Stimulated activated CD8-positive, alpha-beta memory T cell treated with anti-CD3 and anti-CD28 coated beads, Interleukin-12 subunit alpha, Interleukin-12 subunit beta, amount 100 ng/mL, for 4 hours (primary cell): ENCODE data around the gene ARHGAP26.
"Not testable (repeated sequence)": the region's sequence is repeated elsewhere in the genome, so short reads cannot be mapped to it uniquely, and the experiment has no call there.

Source experiments
- DNase-seq: peaks from one replicate; pipeline ENCODE4 v3.0.0-alpha.2; 2020; ENCODE audit warnings: low read depth

ARHGAP26 gene

GRCh38 chr5:143085319-143085917 lies 315.2 kb downstream of the ARHGAP26 start:
- no peak for DNase-seq

- DNase-seq = no peak
These were observed 316.4 kb downstream of the ARHGAP26 start for GRCh38 chr5:143086546-143086907.

DNA sequence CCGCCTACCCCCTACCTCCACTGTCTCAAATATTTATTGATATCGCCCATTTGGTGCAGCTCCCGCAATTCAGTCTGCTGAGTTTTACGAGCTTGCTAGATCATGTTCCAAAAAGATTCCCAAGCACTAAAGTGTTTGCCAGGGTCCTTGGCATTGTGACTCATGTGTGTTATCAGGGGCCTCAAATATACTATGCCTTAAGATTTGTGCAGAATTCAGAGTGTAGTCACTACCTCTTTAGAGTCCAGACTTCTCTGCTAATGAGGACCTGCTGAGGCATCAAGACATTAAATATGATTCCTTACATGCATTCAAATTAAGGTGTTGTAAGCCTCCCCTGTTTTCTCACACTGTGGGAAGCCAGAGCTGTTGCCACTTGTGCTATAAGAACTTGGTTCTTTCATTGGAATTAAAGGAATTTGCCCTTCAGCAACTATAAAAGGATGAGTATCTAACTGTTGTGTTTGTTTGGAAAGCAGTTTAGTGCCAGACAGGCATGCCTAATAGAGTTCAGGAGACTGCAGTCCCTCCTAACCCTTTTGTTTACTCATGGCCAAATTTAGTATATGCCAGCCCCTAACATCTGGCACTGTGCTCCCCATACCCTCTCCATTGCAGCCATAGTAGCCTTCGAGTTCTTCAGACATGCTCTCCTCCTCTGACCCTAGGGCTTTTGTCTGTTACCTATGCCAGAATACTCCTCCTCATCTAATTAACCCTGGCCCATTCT lies 316.9 kb downstream of the ARHGAP26 start:
- no peak for DNase-seq

DNA sequence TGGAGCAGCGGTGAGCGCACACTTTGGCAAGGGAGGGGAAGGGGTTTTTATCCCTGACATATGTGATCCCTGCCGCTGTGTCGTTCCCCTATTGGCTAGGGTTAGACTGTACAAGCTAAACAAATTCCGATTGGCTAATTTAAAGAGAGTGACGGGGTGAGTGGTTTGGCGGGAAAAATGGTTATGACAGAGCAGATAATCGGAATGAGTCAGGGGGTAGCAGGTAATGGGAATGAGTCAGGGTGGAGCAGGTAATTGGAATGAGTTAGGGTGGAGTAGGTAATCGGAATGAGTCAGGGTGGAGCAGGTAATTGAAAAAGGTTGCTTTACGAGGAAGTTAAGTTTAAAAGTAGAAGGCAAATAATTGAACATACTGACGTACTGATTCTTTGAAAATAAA lies 318.5 kb downstream of the ARHGAP26 start:
- DNase-seq = not testable (repeated sequence)

DNA sequence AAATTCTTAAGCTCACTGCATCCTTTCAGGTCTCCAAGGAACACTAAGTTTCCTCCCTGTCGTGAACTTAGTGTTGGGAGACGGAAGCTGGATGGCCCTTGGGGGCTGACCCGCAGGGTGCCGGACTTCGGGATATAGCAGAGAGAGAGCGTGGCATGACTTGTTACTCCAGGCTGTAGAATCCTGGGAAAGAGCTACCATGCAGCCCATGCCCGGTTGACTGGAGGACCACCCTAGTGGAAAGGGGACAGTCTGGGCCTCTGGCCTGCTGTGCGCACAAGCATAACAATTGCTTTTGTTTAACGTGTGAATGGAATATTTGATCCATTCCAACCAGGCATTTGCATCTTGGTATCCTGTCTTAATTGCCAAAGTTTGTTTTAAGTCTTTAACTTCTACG lies 319.9 kb downstream of the ARHGAP26 start:
- DNase-seq = not testable (repeated sequence)

- DNase-seq = not testable (repeated sequence)
These were observed 322.7 kb downstream of the ARHGAP26 start for GRCh38 chr5:143092711-143093451.

- no peak for DNase-seq
These were observed 323.4 kb downstream of the ARHGAP26 start for GRCh38 chr5:143093452-143094086.

GRCh38 chr5:143094087-143094521 lies 323.9 kb downstream of the ARHGAP26 start:
- no peak for DNase-seq

- not testable (repeated sequence) for DNase-seq
These were observed 324.4 kb downstream of the ARHGAP26 start for GRCh38 chr5:143094608-143095007.

DNA sequence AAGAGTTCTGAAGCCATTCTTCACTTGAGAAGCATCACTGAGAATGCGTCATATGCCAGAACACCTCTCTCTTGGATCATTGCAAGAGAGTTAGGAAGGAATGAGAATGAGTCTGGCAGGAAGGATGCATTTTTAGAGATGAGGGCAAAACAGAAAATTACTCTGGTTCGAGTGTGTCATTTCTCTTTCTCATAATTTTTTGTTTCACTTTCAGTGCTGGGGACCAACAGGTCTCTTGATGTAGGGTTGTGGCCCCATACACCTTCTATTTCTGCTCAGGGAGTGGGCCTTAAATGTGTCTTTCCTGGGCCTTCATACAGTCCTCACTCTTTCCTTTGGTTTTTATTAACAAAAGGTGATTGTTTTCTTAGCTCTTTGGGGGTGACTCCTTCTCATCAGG lies 330.9 kb downstream of the ARHGAP26 start:
- no peak for DNase-seq

GRCh38 chr5:143101725-143102386 lies 331.7 kb downstream of the ARHGAP26 start:
- no peak for DNase-seq

GRCh38 chr5:143102411-143102810 lies 332.2 kb downstream of the ARHGAP26 start:
- DNase-seq = no peak

GRCh38 chr5:143105216-143105905 lies 335.2 kb downstream of the ARHGAP26 start:
- no peak for DNase-seq

DNA sequence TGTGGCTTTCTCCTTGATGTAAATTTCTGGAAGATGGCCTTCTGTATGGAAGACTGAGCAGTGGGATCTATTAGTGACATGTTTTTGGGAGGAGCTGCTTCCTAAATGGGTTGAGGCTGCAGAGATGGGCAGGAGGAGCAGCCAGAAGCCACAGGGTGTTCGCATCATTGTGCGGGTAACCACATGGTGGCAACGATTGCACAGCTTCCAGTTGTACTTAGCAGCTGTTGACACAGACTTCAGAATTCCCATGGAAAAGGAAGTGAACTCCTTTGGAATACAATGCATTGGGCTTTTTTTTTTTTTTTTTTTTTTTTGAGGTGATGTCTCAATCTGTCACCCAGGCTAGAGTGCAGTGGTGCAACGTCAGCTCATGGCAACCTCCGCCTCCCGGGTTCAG lies 336.0 kb downstream of the ARHGAP26 start:
- DNase-seq = no peak

DNA sequence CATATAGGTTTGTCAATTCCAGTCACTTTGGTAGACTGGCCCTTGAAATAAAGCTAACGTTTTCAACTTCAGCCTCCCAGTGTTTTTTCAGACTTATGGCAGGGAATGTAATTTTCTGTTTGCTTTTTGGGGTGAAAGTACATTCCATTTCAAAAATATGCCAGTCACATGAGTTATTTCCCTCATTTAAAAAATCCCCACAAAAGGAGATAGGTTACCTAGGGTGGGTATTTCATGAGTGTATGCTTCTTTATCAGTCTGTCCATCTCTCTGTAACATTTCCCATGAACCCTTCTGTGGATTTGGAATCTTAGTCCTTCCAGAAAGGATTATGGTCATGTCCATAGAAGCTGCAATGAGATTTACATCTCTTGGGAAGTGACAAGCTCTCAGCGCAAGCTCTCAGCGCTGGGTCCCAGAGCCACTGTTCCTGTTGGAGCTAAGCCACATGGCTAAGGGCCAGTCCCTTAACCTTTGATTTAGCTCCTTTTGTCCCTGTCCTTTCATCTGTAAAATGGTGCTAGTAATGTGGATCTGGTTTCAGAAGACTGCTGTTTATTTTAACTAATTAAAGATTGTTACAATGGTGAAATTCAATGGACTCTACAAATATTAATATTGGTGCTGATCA lies 338.4 kb downstream of the ARHGAP26 start:
- no peak for DNase-seq

DNA sequence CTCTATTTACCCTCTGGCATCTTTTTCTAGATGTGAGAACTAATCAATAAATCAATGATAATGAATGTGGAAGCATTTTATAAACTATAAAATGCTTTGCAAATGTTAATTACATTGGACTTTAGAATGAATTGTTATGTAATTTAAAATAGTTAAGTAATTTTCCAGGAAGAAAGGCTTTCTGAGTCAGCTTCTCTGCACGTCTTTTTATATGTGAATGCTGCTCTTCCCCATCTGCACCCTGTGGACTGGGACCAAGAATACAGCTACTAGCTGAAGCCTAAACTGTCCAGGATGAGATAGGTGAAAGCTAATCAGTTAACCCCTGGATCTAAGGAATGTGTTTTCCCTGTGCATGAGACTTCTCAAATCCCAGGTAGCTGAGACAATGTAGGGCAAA lies 340.4 kb downstream of the ARHGAP26 start:
- no peak for DNase-seq

DNA sequence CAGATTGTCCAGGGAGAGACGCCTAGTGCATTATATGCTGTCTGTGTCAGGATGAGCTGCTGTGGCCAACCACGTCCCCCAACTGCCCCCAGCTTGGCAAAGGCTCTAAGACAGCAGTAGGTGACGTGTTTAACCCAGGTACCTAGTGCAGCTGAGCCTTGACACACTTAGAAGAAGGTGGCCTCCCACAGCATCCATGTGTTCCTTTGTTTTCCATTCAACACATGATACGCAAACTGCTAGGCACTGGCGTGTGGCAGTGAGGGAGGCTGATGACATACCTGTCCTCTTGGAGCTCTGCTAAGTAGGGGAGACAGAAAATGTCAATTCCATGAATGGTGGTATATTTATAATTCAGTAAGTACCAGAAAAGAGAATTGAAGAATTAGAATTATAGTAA lies 341.6 kb downstream of the ARHGAP26 start:
- no peak for DNase-seq

DNA sequence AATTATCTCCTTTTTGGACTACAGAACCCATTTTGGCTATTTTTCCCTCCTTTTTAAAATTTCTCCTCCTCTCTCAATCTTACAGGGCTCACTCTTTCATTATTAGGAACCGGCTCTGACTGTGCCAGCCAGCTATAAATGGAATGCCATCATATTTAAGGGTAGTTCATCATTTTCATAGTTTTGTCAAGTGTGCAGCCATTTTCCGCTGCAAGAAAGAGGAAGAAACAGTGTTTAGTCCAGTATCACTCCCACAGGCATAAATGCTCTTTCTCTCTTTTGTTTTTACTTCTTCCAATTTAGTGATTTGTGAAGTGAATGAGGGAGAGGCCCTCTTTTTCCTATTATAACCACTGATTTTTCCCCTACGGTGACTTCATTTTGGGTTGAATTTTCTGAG lies 343.3 kb downstream of the ARHGAP26 start:
- no peak for DNase-seq

- no peak for DNase-seq
These were observed 344.3 kb downstream of the ARHGAP26 start for GRCh38 chr5:143114481-143114880.

- DNase-seq = no peak
These were observed 345.2 kb downstream of the ARHGAP26 start for GRCh38 chr5:143115381-143115780.

- no peak for DNase-seq
These were observed 346.6 kb downstream of the ARHGAP26 start for GRCh38 chr5:143116814-143117213.
